ENCODE data around the gene SRPK2.

The SRPK2 gene

DNA sequence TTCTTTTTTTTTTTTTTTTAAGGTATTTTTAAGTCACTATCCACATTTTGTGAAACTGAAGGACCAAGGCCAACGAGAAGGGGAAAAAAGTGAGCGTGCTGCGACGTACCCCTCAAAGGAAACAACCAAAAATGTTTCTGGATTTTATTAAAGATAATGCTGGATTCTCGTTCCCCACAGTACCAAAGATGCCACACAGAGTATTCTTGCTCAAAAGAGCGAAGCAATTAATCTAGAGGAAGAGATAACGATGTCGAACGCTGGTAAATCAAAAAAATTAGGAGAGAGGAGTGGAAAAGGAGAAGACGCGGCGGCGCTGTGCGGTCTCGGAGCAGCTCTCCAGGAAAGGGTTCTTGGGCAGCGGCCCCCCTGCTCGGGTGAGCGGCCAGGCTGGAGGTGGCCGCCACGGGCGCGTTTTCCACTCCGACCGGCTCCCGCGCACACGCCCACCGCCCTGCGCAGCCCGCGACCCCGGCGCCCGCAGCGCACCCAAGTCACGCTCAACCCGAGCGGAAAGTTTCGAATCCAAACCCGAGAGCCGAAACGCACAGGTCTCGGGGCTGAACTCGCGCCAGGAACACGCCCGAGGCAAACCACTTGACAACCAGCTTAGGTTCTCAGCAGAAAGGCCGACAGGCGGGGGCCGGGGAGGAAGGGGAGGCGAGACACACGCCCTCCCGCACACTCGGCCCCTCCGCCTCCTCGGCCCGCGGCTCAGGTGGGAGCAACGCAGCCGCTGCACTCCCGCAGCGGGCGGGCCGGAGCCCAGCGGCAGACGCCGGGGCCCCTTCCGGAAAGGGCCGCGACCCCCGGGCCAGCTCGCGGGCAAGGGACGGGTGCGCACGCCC, 989 bp downstream of the SRPK2 start:
- TF ChIP-seq, protein P1, sequence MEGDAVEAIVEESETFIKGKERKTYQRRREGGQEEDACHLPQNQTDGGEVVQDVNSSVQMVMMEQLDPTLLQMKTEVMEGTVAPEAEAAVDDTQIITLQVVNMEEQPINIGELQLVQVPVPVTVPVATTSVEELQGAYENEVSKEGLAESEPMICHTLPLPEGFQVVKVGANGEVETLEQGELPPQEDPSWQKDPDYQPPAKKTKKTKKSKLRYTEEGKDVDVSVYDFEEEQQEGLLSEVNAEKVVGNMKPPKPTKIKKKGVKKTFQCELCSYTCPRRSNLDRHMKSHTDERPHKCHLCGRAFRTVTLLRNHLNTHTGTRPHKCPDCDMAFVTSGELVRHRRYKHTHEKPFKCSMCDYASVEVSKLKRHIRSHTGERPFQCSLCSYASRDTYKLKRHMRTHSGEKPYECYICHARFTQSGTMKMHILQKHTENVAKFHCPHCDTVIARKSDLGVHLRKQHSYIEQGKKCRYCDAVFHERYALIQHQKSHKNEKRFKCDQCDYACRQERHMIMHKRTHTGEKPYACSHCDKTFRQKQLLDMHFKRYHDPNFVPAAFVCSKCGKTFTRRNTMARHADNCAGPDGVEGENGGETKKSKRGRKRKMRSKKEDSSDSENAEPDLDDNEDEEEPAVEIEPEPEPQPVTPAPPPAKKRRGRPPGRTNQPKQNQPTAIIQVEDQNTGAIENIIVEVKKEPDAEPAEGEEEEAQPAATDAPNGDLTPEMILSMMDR (IDR thresholded peaks at IDR 0.05): no peak

DNA sequence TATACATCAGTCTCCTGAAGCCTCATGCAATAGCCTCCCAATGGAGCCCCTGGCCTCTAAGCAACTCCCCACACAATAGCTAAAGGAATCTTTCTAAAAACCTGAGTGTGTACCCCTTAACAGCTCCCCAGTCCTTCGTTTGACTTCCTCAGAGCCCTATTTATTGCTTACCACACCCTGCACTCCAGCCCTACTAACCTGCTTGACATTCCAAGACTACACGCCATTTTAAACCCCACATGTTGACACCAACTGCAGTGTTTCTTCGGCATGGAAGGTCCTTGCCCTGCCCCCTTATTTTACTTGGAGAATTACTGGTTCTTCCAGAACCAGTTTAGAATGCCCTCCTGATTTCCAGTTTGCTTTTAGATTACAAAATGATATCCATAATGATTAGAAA, 10.8 kb downstream of the SRPK2 start:
- TF ChIP-seq, protein P1 (IDR thresholded peaks at IDR 0.05): no peak

DNA sequence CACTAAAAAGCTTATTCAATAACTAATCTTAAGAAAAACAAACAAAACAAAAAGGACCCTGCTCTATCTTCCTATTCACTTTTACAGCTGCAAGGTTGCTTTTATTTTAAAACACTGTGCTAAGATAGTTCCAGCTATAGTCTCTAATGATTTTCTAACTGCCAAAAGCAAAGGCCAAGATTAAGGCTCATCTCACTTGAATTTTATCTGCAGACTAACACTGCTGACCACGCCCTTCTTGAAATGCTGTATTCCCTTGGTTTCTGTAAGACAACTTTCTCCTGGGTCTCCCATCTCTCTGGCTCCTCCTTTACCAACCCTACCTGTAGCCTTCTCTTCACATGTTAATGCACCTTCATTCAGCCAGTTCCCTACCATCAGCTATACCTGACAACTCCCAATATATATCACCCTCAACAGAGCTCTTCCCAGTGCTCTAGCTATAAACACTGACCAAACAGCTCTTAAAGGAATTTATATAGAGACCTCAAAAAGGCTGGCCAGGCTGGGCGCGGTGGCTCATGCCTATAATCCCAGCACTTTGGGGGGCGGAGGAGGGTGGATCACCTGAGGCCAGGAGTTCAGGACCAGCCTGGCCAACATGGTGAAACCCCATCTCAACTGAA, 11.7 kb downstream of the SRPK2 start:
- TF ChIP-seq, protein P1 (IDR thresholded peaks at IDR 0.05): no peak

DNA sequence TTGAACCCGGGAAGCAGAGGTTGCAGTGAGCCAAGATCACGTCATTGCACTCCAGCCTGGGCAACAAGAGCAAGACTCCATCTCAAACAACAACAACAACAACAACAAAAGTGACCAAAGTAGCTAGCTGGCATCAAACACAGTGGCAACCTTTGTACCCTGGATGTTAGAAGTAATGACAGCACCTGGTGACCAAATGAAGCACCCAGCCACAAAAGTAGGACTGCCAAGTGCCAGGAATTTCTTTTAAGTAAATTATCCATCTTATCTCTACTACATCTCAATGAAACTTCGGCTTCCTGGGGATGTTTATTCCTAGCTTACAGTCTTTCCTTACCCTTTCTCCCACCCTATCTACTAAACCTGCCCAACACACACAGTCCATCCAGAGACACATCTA, 18.8 kb downstream of the SRPK2 start:
- TF ChIP-seq, protein P1 (IDR thresholded peaks at IDR 0.05): no peak

DNA sequence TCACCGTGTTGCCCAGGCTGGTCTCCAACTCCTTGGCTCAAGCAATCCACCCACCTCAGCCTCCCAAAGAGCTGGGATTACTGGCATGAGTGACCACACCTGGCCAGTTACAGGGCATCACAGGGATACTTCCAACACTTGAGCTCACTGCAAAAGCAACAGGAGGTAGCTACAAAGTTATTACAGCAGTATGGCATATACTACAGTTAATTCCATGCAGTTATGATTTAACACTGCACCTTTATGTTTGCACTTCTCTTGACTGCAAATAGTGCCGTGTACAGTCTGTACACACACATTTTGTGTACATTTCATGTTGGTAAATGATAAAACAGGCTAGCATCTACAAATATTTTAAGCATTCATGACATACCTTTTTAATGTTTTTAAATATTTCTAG, 21.3 kb downstream of the SRPK2 start:
- TF ChIP-seq, protein P1 (IDR thresholded peaks at IDR 0.05): no peak

DNA sequence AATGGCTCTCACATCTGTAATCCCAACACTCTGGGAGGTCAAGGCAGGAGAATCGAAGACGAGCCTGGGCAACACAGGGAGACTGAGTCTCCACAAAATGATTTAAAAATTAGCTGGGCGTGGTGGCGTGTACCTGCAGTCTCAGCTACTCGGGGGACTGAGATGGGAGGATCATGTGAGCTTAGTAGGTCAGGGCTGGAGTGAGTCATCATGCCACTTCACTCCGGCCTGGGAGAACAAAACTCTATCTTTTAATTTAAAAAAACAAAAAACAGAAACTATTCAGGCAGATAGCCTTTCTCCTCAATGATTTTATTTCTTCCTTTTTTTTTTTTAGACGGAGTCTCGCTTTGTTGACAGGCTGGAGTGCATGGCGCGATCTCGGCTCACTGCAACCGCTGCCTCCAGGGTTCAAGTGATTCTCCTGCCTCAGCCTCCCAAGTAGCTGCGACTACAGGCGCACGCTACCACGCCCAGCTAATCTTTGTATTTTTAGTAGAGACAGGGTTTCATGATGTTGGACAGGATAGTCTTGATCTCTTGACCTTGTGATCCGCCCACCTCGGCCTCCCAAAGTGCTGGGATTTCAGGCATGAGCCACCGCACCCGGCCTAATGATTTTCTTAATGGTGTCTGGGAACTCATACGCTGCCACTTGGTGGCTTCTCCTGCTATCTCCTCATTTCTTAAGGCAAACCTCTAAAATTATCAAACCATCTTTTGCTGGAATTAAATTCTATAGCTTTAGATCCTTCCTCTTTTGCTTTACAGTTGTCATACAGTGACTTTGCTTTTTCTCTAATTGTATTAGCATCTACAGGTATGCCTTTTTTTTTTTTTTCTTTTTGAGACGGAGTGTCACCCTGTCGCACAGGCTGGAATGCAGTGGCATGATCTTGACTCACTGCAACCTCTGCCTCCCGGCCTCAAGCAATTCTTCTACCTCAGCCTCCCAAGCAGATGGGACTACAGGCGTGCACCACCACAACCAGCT, 22.9 kb downstream of the SRPK2 start:
- TF ChIP-seq, protein P1 (IDR thresholded peaks at IDR 0.05): no peak

DNA sequence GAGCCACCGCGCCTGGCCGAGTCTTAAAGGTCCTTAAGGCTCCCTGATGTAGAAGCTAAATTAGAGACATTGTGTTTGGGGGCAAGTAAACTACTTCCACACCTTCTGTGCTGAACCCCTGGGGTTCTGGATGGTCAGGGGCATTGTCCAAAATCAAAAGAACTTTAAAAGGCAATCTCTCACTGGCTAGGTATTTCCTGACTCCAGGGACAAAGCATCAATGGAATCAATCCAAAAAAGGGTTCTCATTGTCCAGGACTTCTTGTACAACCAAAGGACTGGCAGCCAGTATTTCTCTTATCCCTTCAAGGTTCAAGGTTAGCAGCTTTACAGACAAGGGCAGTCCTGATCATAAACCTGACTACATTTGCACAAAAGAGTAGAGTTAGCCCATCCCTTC, 24.0 kb downstream of the SRPK2 start:
- TF ChIP-seq, protein P1 (IDR thresholded peaks at IDR 0.05): no peak
